HCT116 (cell line): ENCODE data around the gene HIP1. TPM values are rescaled to one million over a fixed set of nuclear protein-coding genes. Genes with fewer than 3 reads are reported as not detected.

Experiments used
- ATAC-seq: fragments of 200-7000 bp; cut with Tn5 transposase; 2 replicates; pipeline ENCODE4 v1.9.1; 2020; ENCODE audit warnings: mild to moderate bottlenecking, moderate library complexity
- BruUV-seq: library from RNA; stranded (reverse); fragments of 400-500 nt; replicated peaks from 2 replicates; lab custom pipeline; 2021; lab: Mats Ljungman, UMichigan
- CTCF ChIA-PET: fragments of 300-600 bp; sonication (Branson Sonifier 250); formaldehyde crosslinking; loops from one replicate; lab custom pipeline; 2021; ENCODE audit warnings: antibody characterized with exemption; lab: Charles Lee
- POLR2A ChIA-PET: fragments of 300-600, 350-600 bp; sonication (Branson Sonifier 250); formaldehyde crosslinking; loops from one replicate; lab custom pipeline; 2021; ENCODE audit warnings: antibody characterized with exemption; lab: Charles Lee
- RAD21 ChIA-PET, 2 experiments: fragments of 300-600 bp; sonication (Branson Sonifier 250); formaldehyde crosslinking; loops; one replicate each; lab custom pipeline; 2023; ENCODE audit warnings: low total read pairs in 2 of 2; ENCODE audit not compliant: uncharacterized antibody in 2 of 2, unreplicated experiment in 2 of 2, low non-redundant PET in 1 of 2; lab: Charles Lee
- DNase-seq: peaks from one replicate; pipeline ENCODE4 v3.0.0-alpha.2; 2010; ENCODE audit warnings: low read depth, low spot score
- H2AFZ ChIP-seq: fragments of 200-600 bp; shearing (Covaris generic), sonication (generic); 2 replicates; pipeline ENCODE4 v1.6.1; 2017; ENCODE audit warnings: low read depth, mixed run types, mixed read lengths, antibody characterized with exemption, low read length; ENCODE audit not compliant: poor library complexity, severe bottlenecking
- H3K27ac ChIP-seq: 2 replicates; pipeline ENCODE4 v1.5.1; 2012; ENCODE audit warnings: low read depth, low read length
- H3K27me3 ChIP-seq: fragments of 200-600 bp; sonication (generic); 2 replicates; pipeline ENCODE4 v1.6.1; 2016; ENCODE audit warnings: mixed run types, low read length, mixed read lengths; ENCODE audit not compliant: insufficient read depth
- H3K36me3 ChIP-seq, 2 experiments: fragments of 200-500 bp in 1 of 2; fragments of 200-600 bp in 1 of 2; sonication (Bioruptor generic) in 1 of 2; sonication (generic) in 1 of 2; 2 replicates each; pipeline versions ENCODE4 v1.5.1 to v1.6.1; 2014 to 2016; ENCODE audit warnings: low read length in 2 of 2, inconsistent platforms in 1 of 2, mixed read lengths in 1 of 2, mixed run types in 1 of 2; ENCODE audit not compliant: insufficient read depth in 2 of 2, control insufficient read depth in 1 of 2
- H3K4me1 ChIP-seq, 2 experiments: fragments of 200-600 bp in 1 of 2; sonication (generic) in 1 of 2; 2 replicates each; pipeline versions ENCODE4 v1.5.1 to v1.6.1; 2012 to 2017; ENCODE audit warnings: low read length in 2 of 2, inconsistent platforms in 1 of 2, mild to moderate bottlenecking in 1 of 2, mixed read lengths in 1 of 2, mixed run types in 1 of 2, moderate library complexity in 1 of 2; ENCODE audit not compliant: insufficient read depth in 2 of 2, control insufficient read depth in 1 of 2
- H3K4me2 ChIP-seq: fragments of 200-600 bp; sonication (generic); 2 replicates; pipeline ENCODE4 v1.6.1; 2017; ENCODE audit warnings: mixed run types, low read length, mixed read lengths
- H3K4me3 ChIP-seq, 2 experiments: fragments of 200-600 bp in 1 of 2; sonication (generic) in 1 of 2; replicated peaks in 1 of 2; 2 replicates each; pipeline ENCODE4 v1.5.1; 2011 to 2016; ENCODE audit warnings: low read length in 2 of 2, control low read depth in 1 of 2, low read depth in 1 of 2, mild to moderate bottlenecking in 1 of 2, mixed read lengths in 1 of 2, mixed run types in 1 of 2
- H3K79me2 ChIP-seq: fragments of 200-600 bp; sonication (generic); 2 replicates; pipeline ENCODE4 v1.6.1; 2017; ENCODE audit warnings: mild to moderate bottlenecking, mixed run types, low read length, moderate library complexity, mixed read lengths; ENCODE audit not compliant: insufficient read depth
- H3K9ac ChIP-seq: fragments of 200-600 bp; sonication (generic); 2 replicates; pipeline ENCODE4 v1.6.1; 2016; ENCODE audit warnings: low read length, mixed read lengths
- H3K9me2 ChIP-seq: fragments of 200-600 bp; sonication (generic), shearing (Covaris generic); 2 replicates; pipeline ENCODE4 v1.6.1; 2017; ENCODE audit warnings: mixed run types, mild to moderate bottlenecking, moderate library complexity; ENCODE audit not compliant: insufficient read depth
- H3K9me3 ChIP-seq, 2 experiments: fragments of 200-500 bp in 1 of 2; fragments of 200-600 bp in 1 of 2; sonication (Bioruptor generic) in 1 of 2; sonication (generic) in 1 of 2; 2 replicates each; pipeline ENCODE4 v1.6.1; 2014 to 2017; ENCODE audit warnings: low read length in 2 of 2, mixed read lengths in 2 of 2, inconsistent platforms in 1 of 2, low read depth in 1 of 2, mild to moderate bottlenecking in 1 of 2, mixed run types in 1 of 2, moderate library complexity in 1 of 2; ENCODE audit not compliant: control insufficient read depth in 1 of 2, insufficient read depth in 1 of 2
- H4K20me1 ChIP-seq: fragments of 200-600 bp; sonication (generic), shearing (Covaris generic); 2 replicates; pipeline ENCODE4 v1.6.1; 2017; ENCODE audit warnings: mixed run types, mild to moderate bottlenecking, moderate library complexity; ENCODE audit not compliant: insufficient read depth
- CEBPB ChIP-seq: IDR thresholded peaks from 2 replicates; pipeline ENCODE4 v1.6.1; 2012; ENCODE audit warnings: low read depth
- EZH2 ChIP-seq: fragments of 200-600 bp; sonication (generic); IDR thresholded peaks from 2 replicates; pipeline ENCODE4 v1.6.1; 2017; ENCODE audit warnings: antibody characterized with exemption, mixed run types
- FOSL1 ChIP-seq: IDR thresholded peaks from 2 replicates; pipeline ENCODE4 v1.6.1; 2012; ENCODE audit warnings: low read depth
- POLR2A ChIP-seq: IDR thresholded peaks from 2 replicates; pipeline ENCODE4 v1.7.0; 2011; ENCODE audit warnings: borderline replicate concordance; ENCODE audit not compliant: insufficient read depth, insufficient read length; ENCODE audit errors: extremely low read depth
- POLR2AphosphoS5 ChIP-seq: IDR thresholded peaks from 2 replicates; pipeline ENCODE4 v1.6.1; 2011; ENCODE audit warnings: mild to moderate bottlenecking, low read depth, low read length, moderate library complexity
- SIN3A ChIP-seq: IDR thresholded peaks from 2 replicates; pipeline ENCODE4 v1.6.1; 2012; ENCODE audit warnings: low read depth
- SP1 ChIP-seq: IDR thresholded peaks from 2 replicates; pipeline ENCODE4 v1.6.1; 2012; ENCODE audit warnings: low read depth
- TCF7L2 ChIP-seq: IDR thresholded peaks from 2 replicates; pipeline ENCODE4 v1.7.0; 2011; ENCODE audit warnings: borderline replicate concordance, inconsistent platforms; ENCODE audit not compliant: insufficient read depth, insufficient read length; ENCODE audit errors: extremely low read depth
- YY1 ChIP-seq: IDR thresholded peaks from 2 replicates; pipeline ENCODE4 v1.6.1; 2011; ENCODE audit warnings: low read length, low read depth, moderate library complexity, mild to moderate bottlenecking; ENCODE audit not compliant: insufficient replicate concordance; ENCODE audit errors: extremely low read depth
- ZFX ChIP-seq: fragments of 450-650 bp; IDR thresholded peaks from 2 replicates; pipeline ENCODE4 v1.6.1; 2017
- intact Hi-C: fragments of 100-400 bp; cut with micrococcal nuclease; formaldehyde crosslinking; loops from 2 replicates; pipeline ENCODE4 v1.10.0; 2022
- total RNA-seq: library from RNA; stranded (reverse); gene quantifications from one replicate; pipeline ENCODE4 v1.2.1, GENCODE V29; 2021; ENCODE audit not compliant: unreplicated experiment
- TF ChIP-seq, protein P1 (sequence below): IDR thresholded peaks from 2 replicates; pipeline ENCODE4 v1.6.1; 2012
- TF ChIP-seq, protein P2 (sequence below): IDR thresholded peaks from 2 replicates; pipeline ENCODE4 v1.6.1; 2012; ENCODE audit warnings: low read depth
- TF ChIP-seq, protein P3 (sequence below): IDR thresholded peaks from 2 replicates; pipeline ENCODE4 v1.6.1; 2011; ENCODE audit warnings: mild to moderate bottlenecking, low read length, moderate library complexity; ENCODE audit not compliant: insufficient replicate concordance; ENCODE audit errors: extremely low read depth
- TF ChIP-seq, protein P4 (sequence below): IDR thresholded peaks from 2 replicates; pipeline ENCODE4 v1.6.1; 2012

HIP1 gene
- total RNA-seq, 1 experiment from 2014 or later: 22.1 TPM

DNA sequence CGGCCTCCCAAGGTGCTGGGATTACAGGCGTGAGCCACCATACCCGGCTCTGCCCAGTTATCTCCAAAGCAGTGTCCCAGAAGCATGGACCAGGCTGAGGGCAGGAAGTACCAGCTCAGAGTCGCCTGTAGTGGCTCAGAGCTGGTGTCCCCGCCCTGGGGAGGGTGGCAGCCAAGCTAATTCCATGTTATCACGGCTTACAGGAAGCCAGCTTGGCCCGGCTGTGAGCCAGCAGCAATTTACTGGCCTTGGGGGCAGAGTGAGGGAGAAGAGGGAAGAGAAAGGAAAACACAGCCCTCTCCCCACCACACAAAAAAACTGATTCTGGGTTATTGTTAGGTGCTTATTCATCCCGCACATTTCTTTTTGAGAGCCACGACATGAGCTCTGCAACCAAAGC, 88.1 kb downstream of the HIP1 start:
- peak overlapping the region; percentile 59; the same call in 1 of the 2 replicates for H3K27ac ChIP-seq
- H3K4me1 ChIP-seq: peaks cover 20 to 27% of the 10 kb centered on the region in 2 experiments
- peak overlapping the region; percentile 21; the same call in 1 of the 2 replicates for H3K4me2 ChIP-seq
- DNase-seq (no peak), ATAC-seq (peak; percentile 46)
- no TSS peak for BruUV-seq
- no peaks in the 10 kb centered on the region for H3K36me3 ChIP-seq
- POLR2A ChIA-PET: no interaction called here
- H3K9me3 ChIP-seq: no peaks in the 10 kb centered on the region
- no peak for TF ChIP-seq SP1
- no peak for TF ChIP-seq YY1
- TF ChIP-seq, protein P1, sequence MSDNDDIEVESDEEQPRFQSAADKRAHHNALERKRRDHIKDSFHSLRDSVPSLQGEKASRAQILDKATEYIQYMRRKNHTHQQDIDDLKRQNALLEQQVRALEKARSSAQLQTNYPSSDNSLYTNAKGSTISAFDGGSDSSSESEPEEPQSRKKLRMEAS: no peak
- TF ChIP-seq, protein P2, sequence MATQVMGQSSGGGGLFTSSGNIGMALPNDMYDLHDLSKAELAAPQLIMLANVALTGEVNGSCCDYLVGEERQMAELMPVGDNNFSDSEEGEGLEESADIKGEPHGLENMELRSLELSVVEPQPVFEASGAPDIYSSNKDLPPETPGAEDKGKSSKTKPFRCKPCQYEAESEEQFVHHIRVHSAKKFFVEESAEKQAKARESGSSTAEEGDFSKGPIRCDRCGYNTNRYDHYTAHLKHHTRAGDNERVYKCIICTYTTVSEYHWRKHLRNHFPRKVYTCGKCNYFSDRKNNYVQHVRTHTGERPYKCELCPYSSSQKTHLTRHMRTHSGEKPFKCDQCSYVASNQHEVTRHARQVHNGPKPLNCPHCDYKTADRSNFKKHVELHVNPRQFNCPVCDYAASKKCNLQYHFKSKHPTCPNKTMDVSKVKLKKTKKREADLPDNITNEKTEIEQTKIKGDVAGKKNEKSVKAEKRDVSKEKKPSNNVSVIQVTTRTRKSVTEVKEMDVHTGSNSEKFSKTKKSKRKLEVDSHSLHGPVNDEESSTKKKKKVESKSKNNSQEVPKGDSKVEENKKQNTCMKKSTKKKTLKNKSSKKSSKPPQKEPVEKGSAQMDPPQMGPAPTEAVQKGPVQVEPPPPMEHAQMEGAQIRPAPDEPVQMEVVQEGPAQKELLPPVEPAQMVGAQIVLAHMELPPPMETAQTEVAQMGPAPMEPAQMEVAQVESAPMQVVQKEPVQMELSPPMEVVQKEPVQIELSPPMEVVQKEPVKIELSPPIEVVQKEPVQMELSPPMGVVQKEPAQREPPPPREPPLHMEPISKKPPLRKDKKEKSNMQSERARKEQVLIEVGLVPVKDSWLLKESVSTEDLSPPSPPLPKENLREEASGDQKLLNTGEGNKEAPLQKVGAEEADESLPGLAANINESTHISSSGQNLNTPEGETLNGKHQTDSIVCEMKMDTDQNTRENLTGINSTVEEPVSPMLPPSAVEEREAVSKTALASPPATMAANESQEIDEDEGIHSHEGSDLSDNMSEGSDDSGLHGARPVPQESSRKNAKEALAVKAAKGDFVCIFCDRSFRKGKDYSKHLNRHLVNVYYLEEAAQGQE: no peak
- TF ChIP-seq, protein P3, sequence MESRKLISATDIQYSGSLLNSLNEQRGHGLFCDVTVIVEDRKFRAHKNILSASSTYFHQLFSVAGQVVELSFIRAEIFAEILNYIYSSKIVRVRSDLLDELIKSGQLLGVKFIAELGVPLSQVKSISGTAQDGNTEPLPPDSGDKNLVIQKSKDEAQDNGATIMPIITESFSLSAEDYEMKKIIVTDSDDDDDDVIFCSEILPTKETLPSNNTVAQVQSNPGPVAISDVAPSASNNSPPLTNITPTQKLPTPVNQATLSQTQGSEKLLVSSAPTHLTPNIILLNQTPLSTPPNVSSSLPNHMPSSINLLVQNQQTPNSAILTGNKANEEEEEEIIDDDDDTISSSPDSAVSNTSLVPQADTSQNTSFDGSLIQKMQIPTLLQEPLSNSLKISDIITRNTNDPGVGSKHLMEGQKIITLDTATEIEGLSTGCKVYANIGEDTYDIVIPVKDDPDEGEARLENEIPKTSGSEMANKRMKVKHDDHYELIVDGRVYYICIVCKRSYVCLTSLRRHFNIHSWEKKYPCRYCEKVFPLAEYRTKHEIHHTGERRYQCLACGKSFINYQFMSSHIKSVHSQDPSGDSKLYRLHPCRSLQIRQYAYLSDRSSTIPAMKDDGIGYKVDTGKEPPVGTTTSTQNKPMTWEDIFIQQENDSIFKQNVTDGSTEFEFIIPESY: no peak
- no peak for TF ChIP-seq SIN3A
- no peak for TF ChIP-seq POLR2AphosphoS5
- no peak for TF ChIP-seq FOSL1
- no peak for TF ChIP-seq POLR2A
- TF ChIP-seq EZH2: no peak
- TF ChIP-seq ZFX: no peak
- TF ChIP-seq TCF7L2: no peak
- TF ChIP-seq, protein P4, sequence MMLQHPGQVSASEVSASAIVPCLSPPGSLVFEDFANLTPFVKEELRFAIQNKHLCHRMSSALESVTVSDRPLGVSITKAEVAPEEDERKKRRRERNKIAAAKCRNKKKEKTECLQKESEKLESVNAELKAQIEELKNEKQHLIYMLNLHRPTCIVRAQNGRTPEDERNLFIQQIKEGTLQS: no peak
- no peak for TF ChIP-seq CEBPB
- intact Hi-C loops: no loop called here
- H3K79me2 ChIP-seq: no peaks in the 10 kb centered on the region
- no peaks in the 10 kb centered on the region for H3K9me2 ChIP-seq
- CTCF ChIA-PET: interaction anchor here (1.3 kb wide), 1 partner anchor 102 kb away, joined by 3 read pairs; no protein-coding TSS in a partner anchor
- RAD21 ChIA-PET: no interaction called here
- H3K27me3 ChIP-seq: no peaks in the 10 kb centered on the region
- H4K20me1 ChIP-seq: no peaks in the 10 kb centered on the region
- H2AFZ ChIP-seq: no peak overlapping the region
- H3K9ac ChIP-seq: no peak overlapping the region
- H3K4me3 ChIP-seq: no peak overlapping the region
